Astrocyte (in vitro differentiated cells and primary cell): ENCODE data around the gene RPL37A. TPM values are rescaled to one million over a fixed set of nuclear protein-coding genes. Genes with fewer than 3 reads are reported as not detected.
A peak's percentile ranks its signal among the peaks of the same experiment; 100 is the strongest.

Experiments
- DNase-seq: peaks from one replicate; pipeline ENCODE4 v3.0.0-alpha.2; 2010; ENCODE audit warnings: low read depth
- FAIRE-seq: peaks from 2 replicates; lab custom pipeline; 2011; peaks lifted over from hg19 to GRCh38; lab: Jason Lieb, UNC
- H2AFZ ChIP-seq: 2 replicates; pipeline ENCODE4 v1.6.0; 2012; ENCODE audit warnings: low read depth, low read length, inconsistent platforms
- H3K27ac ChIP-seq: 2 replicates; pipeline ENCODE4 v1.5.1; 2011; ENCODE audit warnings: low read depth, low read length, inconsistent platforms
- H3K27me3 ChIP-seq: 2 replicates; pipeline ENCODE4 v1.6.0; 2011; ENCODE audit warnings: low read length, inconsistent platforms; ENCODE audit not compliant: insufficient read depth
- H3K36me3 ChIP-seq: 2 replicates; pipeline ENCODE4 v1.5.1; 2011; ENCODE audit warnings: low read length, inconsistent platforms; ENCODE audit not compliant: insufficient read depth
- H3K4me1 ChIP-seq: 2 replicates; pipeline ENCODE4 v1.5.1; 2011; ENCODE audit warnings: low read length, inconsistent platforms; ENCODE audit not compliant: insufficient read depth
- H3K4me2 ChIP-seq: 2 replicates; pipeline ENCODE4 v1.6.0; 2012; ENCODE audit warnings: low read length, inconsistent platforms
- H3K4me3 ChIP-seq: 2 replicates; pipeline ENCODE4 v1.5.1; 2011; ENCODE audit warnings: low read depth, mild to moderate bottlenecking, low read length, inconsistent platforms; ENCODE audit not compliant: insufficient read depth
- H3K79me2 ChIP-seq: 2 replicates; pipeline ENCODE4 v1.6.0; 2012; ENCODE audit warnings: mild to moderate bottlenecking, low read length, inconsistent platforms; ENCODE audit not compliant: insufficient read depth
- H3K9ac ChIP-seq: 2 replicates; pipeline ENCODE4 v1.6.0; 2012; ENCODE audit warnings: mild to moderate bottlenecking, low read length, inconsistent platforms
- H3K9me3 ChIP-seq: 2 replicates; pipeline ENCODE4 v1.5.1; 2012; ENCODE audit warnings: low read depth, mild to moderate bottlenecking, low read length, inconsistent platforms; ENCODE audit not compliant: insufficient read depth
- H4K20me1 ChIP-seq: 2 replicates; pipeline ENCODE4 v1.6.0; 2012; ENCODE audit warnings: low read length, inconsistent platforms; ENCODE audit not compliant: insufficient read depth
- H3K27ac Mint-ChIP-seq: one replicate; pipeline ENCODE4 v1.8.0; 2021; ENCODE audit warnings: mild to moderate bottlenecking, mixed read lengths; ENCODE audit not compliant: unreplicated experiment
- H3K27me3 Mint-ChIP-seq: one replicate; pipeline ENCODE4 v1.8.0; 2021; ENCODE audit warnings: low read depth, mixed read lengths; ENCODE audit not compliant: unreplicated experiment
- H3K36me3 Mint-ChIP-seq: one replicate; pipeline ENCODE4 v1.8.0; 2021; ENCODE audit warnings: low read depth, mixed read lengths; ENCODE audit not compliant: unreplicated experiment
- H3K4me1 Mint-ChIP-seq: one replicate; pipeline ENCODE4 v1.8.0; 2021; ENCODE audit warnings: low read depth, mixed read lengths; ENCODE audit not compliant: unreplicated experiment
- H3K4me3 Mint-ChIP-seq: one replicate; pipeline ENCODE4 v1.8.0; 2021; ENCODE audit warnings: mild to moderate bottlenecking, moderate library complexity, mixed read lengths; ENCODE audit not compliant: unreplicated experiment
- H3K9me3 Mint-ChIP-seq: one replicate; pipeline ENCODE4 v1.8.0; 2021; ENCODE audit warnings: mild to moderate bottlenecking, mixed read lengths; ENCODE audit not compliant: unreplicated experiment
- CTCF ChIP-seq: IDR thresholded peaks from 2 replicates; pipeline ENCODE4 v1.5.1; 2011; ENCODE audit warnings: low read depth, mild to moderate bottlenecking, inconsistent platforms, low read length, moderate library complexity; ENCODE audit not compliant: insufficient read depth
- EZH2 ChIP-seq: IDR thresholded peaks from 2 replicates; pipeline ENCODE4 v1.6.1; 2012; ENCODE audit warnings: mild to moderate bottlenecking, low read length, inconsistent platforms; ENCODE audit not compliant: insufficient read depth
- total RNA-seq: library from RNA; stranded (reverse); gene quantifications from 2 replicates; pipeline ENCODE4 v1.2.1, GENCODE V29; 2021

The RPL37A gene
- total RNA-seq, 1 donor from 2014 or later, result 2,632 TPM

- H3K4me2 ChIP-seq, result peak overlapping the region; percentile 28
- H3K79me2 ChIP-seq, result no peaks in the 10 kb centered on the region
- TF ChIP-seq EZH2 (no peak), CTCF (no peak)
- DNase-seq (peak; percentile 48), FAIRE-seq (no peak)
- H3K36me3 ChIP-seq, result no peaks in the 10 kb centered on the region
- H3K4me3 ChIP-seq, result no peak overlapping the region
- H2AFZ ChIP-seq, result no peak overlapping the region
- H3K9ac ChIP-seq, result no peak overlapping the region
- H3K27ac ChIP-seq, result no peak overlapping the region
- Mint-ChIP-seq H3K36me3 (peaks cover 6% of the 10 kb centered on the region), H3K27ac (no peak overlapping the region), H3K4me3 (no peak overlapping the region), H3K9me3 (peaks cover 5% of the 10 kb centered on the region), H3K4me1 (peaks cover 32% of the 10 kb centered on the region), H3K27me3 (peaks cover 7% of the 10 kb centered on the region)
- no peaks in the 10 kb centered on the region for H3K27me3 ChIP-seq
- no peaks in the 10 kb centered on the region for H4K20me1 ChIP-seq
- H3K4me1 ChIP-seq, result peaks cover 35% of the 10 kb centered on the region
- no peaks in the 10 kb centered on the region for H3K9me3 ChIP-seq
These were observed 52.8 kb downstream of the RPL37A start for GRCh38 chr2:216551234-216552068.

- no peaks in the 10 kb centered on the region for H3K79me2 ChIP-seq
- H3K36me3 Mint-ChIP-seq, result peaks cover 6% of the 10 kb centered on the region
- H3K4me2 ChIP-seq, result peak overlapping the region; percentile 58
- H3K9me3 Mint-ChIP-seq, result peaks cover 5% of the 10 kb centered on the region
- H3K9me3 ChIP-seq, result no peaks in the 10 kb centered on the region
- peak overlapping the region; percentile 49 for H3K27ac ChIP-seq
- no peak for TF ChIP-seq CTCF
- no peak for TF ChIP-seq EZH2
- peak overlapping the region; percentile 31 for H3K9ac ChIP-seq
- H3K4me1 ChIP-seq, result peaks cover 26% of the 10 kb centered on the region
- H2AFZ ChIP-seq, result no peak overlapping the region
- H3K27me3 ChIP-seq, result no peaks in the 10 kb centered on the region
- H3K4me3 Mint-ChIP-seq, result peak overlapping the region; percentile 54
- H3K4me1 Mint-ChIP-seq, result peaks cover 37% of the 10 kb centered on the region
- peak; percentile 53 for DNase-seq
- H3K27ac Mint-ChIP-seq, result peak overlapping the region; percentile 79
- H3K36me3 ChIP-seq, result no peaks in the 10 kb centered on the region
- no peaks in the 10 kb centered on the region for H4K20me1 ChIP-seq
- peaks cover 5% of the 10 kb centered on the region for H3K27me3 Mint-ChIP-seq
- no peak for FAIRE-seq
- no peak overlapping the region for H3K4me3 ChIP-seq
These were observed 54.4 kb downstream of the RPL37A start for GRCh38 chr2:216553093-216553478.

Other genes with a start within 250 kb of the RPL37A start
- 28.1 and 42.8 TPM in 2 replicates for gene MARCHF4, start 126.4 kb upstream of the RPL37A start, total RNA-seq
- 35.2 and 37.6 TPM in 2 replicates for gene SMARCAL1, start 86.4 kb upstream of the RPL37A start, total RNA-seq
- gene IGFBP2, start 134.6 kb downstream of the RPL37A start, total RNA-seq, result 944 and 1,071 TPM in 2 replicates
- 422 and 452 TPM in 2 replicates for gene IGFBP5, start 196.7 kb downstream of the RPL37A start, total RNA-seq